HG03280 (cell line): Measurements from ENCODE around the gene KCNJ16.

Experiments used
- ATAC-seq: cut with Tn5 transposase; IDR thresholded peaks from one replicate; pipeline ENCODE4 v1.9.1; 2021; ENCODE audit warnings: mild to moderate bottlenecking, moderate library complexity; ENCODE audit not compliant: unreplicated experiment

Gene KCNJ16

DNA sequence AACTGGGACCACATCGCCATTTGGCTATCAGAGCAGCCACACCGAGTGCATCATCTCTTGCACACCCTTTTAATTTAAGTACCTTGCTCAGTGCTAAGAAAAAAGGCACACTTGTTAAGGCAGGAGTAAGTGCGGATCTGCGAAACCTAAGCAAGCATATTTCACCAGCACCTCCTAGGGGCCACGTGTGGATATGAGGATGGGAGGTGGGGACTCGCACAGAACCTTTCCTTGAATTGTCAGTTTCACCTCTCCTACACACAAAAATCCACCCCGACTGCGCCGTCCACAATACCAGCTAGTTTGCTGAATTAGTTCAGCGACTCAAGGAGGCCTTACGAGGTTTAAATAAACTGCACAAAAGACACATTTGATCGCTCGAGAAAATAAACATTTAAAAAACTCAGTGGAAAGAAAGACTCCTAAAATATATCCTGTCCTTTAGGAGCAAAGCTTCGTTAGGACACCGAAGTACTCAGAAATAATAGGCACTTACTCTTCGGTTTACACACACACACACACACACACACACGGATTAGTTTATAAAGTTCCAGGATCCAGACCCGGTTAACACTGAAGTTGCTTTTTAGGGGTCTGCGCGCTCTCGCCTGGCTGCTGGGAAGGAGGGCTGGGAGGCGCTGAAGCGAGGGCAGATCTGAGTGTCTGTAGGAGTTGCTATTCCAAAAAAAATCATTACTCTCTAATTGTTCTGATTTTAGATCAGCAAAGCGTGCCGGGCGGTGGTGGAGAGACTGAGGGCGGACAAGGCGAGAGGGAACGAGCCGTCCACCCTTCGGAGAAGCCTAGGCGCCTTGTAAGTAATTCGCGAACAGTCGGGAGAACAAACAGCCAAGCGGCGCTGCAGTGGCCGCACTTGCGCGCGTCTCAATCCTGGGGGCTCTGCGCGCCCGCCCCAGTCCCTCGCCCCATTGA is 93.3 kb downstream of the KCNJ16 start:
- peak; percentile 22 for ATAC-seq

DNA sequence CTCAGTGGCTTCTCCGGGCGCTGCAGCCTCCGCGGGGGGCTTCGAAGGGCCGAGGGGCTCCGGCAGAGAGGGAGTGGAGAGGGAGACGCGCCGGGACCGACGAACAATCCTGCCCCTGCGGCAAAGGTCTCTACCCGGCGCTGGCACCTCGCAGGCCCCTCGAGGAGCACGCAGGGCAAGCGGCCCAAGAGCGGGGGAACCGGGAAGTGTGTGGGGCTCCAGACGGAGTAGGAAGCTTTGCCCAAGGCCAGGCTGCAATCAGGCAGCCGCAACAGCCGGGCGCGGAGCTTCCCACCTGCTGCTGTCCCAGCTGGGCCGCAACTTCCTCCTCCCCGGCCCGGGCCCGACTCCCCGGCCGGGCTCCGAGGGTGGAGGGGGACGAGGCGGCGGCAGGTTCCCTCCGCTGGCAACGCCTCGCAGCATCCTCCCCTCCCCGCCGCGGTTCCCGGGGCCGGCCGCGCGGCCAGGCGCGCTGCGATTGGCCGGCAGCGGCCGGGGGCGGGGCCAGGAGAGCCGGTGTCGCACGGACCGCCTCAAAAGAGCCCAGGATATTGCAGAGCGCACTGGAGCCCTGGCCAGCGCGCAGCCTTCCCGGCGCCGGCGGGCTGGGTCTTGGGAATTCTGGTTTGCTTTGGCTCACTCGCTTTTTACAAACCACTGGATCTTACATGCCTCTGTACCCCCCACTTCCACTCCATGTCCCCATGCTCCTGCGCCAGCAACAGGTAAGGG is 94.1 kb downstream of the KCNJ16 start, which contains the start of gene KCNJ2:
TSS of gene KCNJ2 (plus strand) at position 556 of the 732 bp plus-strand sequence. CDS start 5,508 bp downstream, outside the sequence.
- ATAC-seq = peak; percentile 100

DNA sequence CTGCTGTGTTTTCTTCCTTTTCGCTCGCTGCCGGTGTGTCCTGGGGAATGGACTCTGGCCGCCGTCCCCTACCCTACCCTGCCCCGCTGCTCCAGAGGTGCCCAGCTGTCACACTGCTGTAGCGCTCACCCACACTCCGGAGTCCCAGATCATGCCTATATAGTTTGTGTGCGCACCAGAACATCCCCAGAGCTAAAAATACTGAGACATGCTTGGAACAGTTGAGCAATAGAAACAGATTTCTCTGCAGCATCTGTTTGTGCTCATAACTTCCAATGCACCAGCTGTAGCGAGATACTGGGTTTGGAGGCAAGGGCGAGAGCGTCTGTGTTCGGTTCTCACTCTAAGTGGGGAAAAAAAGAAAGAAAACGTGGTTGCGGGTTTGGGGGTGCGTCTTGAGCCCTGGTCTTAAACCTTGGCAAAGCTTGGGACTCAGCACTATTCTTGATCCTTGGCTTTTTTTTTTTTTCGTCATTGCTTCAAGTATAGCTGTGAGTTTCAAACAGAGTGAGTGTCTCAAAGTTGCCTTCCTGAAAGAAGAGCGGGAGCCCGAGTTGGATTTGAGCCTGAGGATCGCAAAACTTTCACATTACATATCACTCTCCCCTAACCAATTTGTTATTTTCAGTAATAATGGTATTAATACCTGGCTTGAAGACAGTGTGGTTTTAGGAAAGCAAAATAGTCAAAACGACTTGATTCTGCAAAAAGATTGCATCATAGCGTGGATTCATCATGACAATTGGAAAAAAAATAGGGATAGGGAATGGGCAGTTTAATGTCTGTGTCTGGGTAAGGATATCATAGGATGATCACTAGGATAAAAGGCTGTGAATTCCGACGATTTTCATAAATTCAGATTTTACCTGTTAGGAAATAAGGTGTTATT is 94.9 kb downstream of the KCNJ16 start:
- ATAC-seq = no peak

DNA sequence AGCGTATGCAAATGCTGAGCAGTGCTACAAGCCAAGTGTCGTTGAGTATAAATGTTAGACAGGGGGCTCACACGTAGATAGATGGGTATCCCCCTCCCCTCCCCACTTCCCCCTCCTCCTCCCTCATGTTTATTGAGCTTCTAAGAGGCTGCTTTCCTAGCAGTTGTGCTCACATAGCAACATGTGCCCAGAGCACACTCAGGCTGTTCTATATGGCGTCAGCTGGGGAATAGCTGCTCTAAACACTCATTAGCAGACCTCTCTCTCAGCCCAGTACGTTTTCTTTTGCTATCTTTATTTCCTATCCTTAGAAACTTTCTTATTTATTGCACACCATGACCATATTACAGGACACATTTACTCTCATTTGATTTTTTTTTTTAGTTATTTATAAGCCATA is 96.1 kb downstream of the KCNJ16 start:
- no peak for ATAC-seq

DNA sequence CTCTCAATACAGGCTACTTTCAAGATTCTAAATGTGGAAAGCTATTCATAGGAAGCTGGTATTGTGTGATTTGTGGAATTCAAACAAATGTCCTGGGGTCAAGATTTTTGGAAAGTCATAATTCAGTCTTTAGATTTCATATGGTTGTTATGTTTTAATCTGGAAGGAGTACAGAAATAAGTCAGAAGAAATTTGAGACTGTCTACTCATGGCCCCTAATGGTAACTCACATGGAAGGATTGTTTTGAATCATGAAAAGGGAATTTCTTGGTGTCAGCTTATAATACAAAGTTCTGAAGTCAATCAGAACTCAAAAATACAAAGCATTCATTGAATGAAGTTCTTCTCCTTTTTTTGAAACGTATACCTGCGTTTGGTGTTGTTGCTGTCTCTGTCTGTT is 97.4 kb downstream of the KCNJ16 start:
- ATAC-seq = no peak

DNA sequence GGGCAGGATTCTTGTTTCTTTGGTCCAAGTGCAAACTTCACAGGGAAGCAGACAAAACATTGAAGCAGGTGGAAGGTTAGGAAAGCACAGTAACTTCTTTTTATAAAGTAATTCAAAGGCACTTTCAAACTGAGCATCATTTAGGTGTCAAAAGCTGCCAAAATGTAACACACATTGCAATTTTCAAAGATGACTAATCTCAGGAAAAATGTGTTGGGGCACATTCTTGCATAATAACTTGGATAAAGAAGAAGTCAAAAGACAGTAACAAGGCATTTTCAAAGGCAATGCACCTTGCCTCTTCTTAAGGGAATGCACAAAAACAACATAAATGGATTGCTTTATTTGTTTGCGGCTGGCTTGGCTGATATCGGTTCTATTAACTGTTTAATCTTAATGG is 97.9 kb downstream of the KCNJ16 start:
- ATAC-seq = no peak

DNA sequence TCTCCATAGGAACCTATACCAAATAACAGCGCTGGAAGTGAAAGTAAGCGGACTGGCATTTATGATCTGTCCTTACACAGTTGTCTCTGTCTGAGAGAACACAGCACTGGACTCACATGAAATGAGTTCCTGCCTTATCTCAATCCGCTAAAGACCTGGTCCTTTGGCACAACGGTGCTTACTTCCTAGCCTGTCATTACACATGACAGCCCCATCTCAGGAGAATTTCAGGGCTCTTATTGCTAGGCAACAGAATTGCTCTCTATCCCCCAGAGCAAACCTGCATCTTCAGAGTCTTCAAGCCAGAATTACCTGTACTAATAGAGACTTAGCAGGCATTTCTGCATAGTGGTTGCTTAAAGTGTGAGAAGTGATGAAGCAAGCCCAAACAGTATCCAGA is 98.7 kb downstream of the KCNJ16 start:
- ATAC-seq = no peak

DNA sequence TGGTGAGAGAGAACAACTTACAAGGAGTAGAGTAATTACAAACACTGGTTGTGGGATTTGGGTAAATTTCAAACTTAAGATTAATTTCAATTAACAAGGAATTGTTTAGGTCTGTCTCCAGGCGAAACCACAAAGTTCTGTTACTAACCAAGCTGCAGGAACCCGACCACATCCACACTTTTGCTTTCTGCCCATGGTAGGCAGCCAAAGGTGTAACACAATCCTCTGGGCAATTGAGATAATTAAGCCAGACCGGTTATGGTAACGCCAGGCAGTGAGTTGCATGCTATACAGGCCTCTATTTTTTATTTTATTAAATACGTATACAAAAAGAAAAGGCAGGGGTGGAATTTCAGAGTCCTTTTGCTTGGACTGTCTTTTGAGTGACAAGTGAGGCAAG is 106.4 kb downstream of the KCNJ16 start:
- ATAC-seq = no peak

DNA sequence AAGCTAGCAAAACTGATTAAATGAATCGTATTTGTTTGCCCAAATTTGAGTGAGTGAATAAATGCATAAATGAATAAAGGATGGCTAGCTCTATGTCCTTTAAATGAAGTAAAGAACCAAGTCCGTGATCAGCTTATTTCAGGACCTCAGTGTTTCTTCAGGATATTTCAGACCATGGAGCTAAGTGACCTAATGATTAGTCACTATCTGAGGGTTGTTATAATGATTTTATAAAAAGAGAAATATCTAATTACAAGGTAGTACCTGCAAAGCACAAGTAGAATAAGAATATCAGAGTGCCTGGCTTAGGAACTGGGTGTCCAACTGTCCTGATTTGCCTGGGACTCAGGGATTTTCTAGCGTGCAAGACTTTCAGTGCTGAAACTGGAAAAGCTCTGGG is 106.8 kb downstream of the KCNJ16 start:
- ATAC-seq = no peak

DNA sequence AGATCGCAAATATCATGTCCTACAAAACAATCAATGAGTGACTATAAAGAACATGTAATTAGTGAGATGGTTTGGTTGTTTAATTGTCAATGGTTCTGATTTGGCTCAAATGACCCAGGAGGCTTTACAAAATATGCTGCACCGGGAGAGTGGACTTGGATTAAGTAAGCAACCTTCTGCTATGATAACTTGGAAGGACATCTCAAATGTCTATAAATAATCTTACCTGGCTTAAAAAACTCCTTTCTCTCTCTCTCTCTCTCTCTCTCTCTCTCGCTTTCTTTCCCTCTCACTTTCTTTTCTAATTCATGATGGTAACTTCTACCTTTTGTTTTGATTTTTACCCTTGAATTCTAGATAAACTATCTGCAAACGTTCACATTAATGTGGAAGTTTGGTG is 108.5 kb downstream of the KCNJ16 start:
- ATAC-seq = no peak

DNA sequence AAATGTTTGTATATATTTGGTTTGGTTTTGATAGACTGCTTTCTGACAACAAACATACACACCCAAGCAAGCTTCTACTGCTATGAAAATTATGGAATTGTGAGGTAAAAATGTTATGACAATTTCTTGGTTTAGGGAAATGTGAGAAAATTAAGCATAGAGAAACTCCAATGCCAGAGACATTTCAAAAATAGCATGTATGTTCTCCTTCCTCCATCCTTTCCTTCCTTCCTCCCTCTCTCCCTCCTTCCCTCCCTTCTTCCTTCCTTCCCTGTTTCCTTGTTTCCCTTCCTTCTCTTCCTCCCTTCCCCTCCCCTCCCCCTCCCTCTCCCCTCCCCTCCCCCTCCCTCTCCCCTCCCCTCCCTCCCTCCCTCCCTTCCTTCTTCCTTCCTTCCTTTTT is 109.2 kb downstream of the KCNJ16 start:
- ATAC-seq = no peak

DNA sequence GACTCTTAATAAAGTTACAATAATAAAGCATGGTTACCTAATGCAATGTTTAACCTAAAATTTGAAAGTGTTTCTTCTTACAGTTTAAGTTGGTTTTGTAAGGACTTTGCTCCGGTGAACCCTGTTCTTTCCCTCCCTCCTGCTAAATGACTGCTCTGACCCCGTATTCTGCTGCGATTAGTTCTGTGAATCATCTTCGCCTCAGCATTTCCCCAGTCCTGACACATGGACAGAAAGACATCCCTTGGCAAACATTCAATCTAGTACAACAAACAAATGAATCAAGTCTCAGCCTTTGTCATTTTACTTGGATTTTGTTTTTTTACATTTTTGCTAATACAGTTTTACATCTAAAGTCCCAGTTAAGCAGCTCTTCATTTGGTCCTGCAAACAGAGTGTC is 109.7 kb downstream of the KCNJ16 start:
- ATAC-seq = no peak
